ENCODE data around the gene CYP27C1. TPM values are rescaled to one million over a fixed set of nuclear protein-coding genes. Genes with fewer than 3 reads are reported as not detected.
A peak's percentile ranks its signal among the peaks of the same experiment; 100 is the strongest.

CYP27C1 gene
- total RNA-seq, 4 donors from 2014 or later: 0.14 to 0.64 (median 0.20) TPM; not detected in 1

DNA sequence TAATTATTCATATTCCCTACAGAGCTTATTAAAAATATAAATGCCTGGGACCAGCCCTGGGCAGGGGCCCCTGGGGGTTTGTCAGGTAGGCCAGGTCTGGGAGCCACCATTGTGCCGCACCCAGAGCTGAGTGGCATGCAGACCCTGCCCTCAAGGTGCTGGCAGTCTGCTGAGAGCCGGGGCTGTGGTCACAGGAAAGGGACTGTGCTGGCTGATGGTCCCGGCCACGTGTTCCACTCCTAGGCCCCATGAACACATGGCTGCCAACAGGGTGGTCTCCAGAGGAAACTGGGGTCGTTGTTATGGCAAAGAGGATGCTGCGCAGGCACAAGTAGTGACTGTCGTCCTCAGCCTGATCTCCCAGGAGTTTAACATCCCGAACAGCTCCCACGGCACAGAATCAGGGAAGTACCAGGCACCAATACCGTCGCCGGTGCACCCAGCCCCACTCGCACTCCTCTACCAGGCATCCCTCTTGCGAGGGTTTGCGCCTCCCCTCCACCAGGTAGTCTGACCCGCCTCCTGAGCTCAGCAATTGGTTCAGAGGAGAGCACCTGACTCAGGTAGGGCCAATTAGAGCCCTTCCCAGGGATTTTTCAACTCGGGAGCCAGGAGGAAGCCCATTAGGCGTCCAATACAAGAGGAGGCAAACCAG lies 73.9 kb downstream of the CYP27C1 start:
- TF ChIP-seq EP300 (IDR thresholded peaks at IDR 0.05; ENCODE audit: low read depth) (no peak), POLR2A (IDR thresholded peaks at IDR 0.05) (no peak), POLR2AphosphoS5 (IDR thresholded peaks at IDR 0.05) (no peak)
- TF ChIP-seq, protein P1, sequence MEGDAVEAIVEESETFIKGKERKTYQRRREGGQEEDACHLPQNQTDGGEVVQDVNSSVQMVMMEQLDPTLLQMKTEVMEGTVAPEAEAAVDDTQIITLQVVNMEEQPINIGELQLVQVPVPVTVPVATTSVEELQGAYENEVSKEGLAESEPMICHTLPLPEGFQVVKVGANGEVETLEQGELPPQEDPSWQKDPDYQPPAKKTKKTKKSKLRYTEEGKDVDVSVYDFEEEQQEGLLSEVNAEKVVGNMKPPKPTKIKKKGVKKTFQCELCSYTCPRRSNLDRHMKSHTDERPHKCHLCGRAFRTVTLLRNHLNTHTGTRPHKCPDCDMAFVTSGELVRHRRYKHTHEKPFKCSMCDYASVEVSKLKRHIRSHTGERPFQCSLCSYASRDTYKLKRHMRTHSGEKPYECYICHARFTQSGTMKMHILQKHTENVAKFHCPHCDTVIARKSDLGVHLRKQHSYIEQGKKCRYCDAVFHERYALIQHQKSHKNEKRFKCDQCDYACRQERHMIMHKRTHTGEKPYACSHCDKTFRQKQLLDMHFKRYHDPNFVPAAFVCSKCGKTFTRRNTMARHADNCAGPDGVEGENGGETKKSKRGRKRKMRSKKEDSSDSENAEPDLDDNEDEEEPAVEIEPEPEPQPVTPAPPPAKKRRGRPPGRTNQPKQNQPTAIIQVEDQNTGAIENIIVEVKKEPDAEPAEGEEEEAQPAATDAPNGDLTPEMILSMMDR (IDR thresholded peaks at IDR 0.05): no peak
- in situ Hi-C loops (cut with MboI; ENCODE audit: low pct_ligation_motif_present in 1 of 4, low pct_unique_long_range_greater_than_20kb in 1 of 4, low sequenced_read_pairs in 3 of 4): no loop called here
- 94% methylated on average over 16 of the region's 18 CpGs; no CpG with 5 or more reads in 1 of the 2 donors for WGBS, 2 donors (ENCODE audit: low coverage in 1 of 2)

DNA sequence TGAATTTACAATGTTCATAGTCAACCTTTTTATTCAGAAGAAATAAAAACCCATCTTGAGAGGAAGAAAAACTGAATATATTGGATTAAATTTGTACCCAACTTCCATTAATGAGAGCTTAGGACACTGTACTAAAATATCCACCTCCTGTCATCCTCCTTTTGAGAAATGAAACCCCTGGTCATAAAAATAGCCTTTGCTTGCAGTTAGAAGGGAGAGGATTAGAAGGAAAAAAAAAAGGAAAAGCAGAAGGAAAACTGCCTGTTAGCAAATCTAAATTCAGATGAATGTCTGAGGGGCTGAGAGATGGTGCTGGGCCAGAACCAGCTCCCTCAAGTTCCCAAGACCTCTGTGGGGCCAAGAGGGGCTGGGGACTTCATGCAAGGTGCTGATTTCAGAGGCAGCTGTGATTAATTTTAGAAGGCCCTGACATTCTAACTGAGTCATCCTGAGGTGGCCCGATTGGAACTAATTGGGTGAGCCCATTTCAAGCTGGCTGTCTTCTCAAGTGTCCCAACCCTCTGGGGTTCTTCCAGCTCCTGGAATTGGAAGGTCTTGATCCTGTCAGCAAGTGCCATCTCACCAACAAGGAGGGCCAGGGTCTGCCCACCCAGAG lies 74.7 kb downstream of the CYP27C1 start:
- in situ Hi-C loops (cut with MboI; ENCODE audit: low pct_ligation_motif_present in 1 of 4, low pct_unique_long_range_greater_than_20kb in 1 of 4, low sequenced_read_pairs in 3 of 4): no loop called here
- peaks cover 0 to 6% (median 0%) of the 10 kb centered on the region in 4 donors for H3K4me1 ChIP-seq
- no peaks in the 10 kb centered on the region for H3K9me3 ChIP-seq
- TF ChIP-seq POLR2AphosphoS5 (IDR thresholded peaks at IDR 0.05): no peak
- TF ChIP-seq EP300 (IDR thresholded peaks at IDR 0.05; ENCODE audit: low read depth): no peak
- TF ChIP-seq POLR2A (IDR thresholded peaks at IDR 0.05): no peak
- TF ChIP-seq, protein P1 (IDR thresholded peaks at IDR 0.05): no peak
- no peak overlapping the region for H3K4me3 ChIP-seq
- no peaks in the 10 kb centered on the region for H3K27me3 ChIP-seq
- no peak for DNase-seq
- intact Hi-C loops (cut with DNase I; ENCODE audit: low total_unique reads): no loop called here
- no peak overlapping the region for H3K27ac ChIP-seq
- WGBS, 2 donors (ENCODE audit: low coverage in 1 of 2): 67% methylated on average over 1 of the region's 1 CpG; no CpG with 5 or more reads in 1 of the 2 donors
- no peaks in the 10 kb centered on the region for H3K36me3 ChIP-seq

More for the DNA sequence above, 73.9 kb downstream of the CYP27C1 start:
- no peaks in the 10 kb centered on the region for H3K36me3 ChIP-seq
- peaks cover 0 to 6% (median 0%) of the 10 kb centered on the region in 4 donors for H3K4me1 ChIP-seq
- no peak overlapping the region for H3K4me3 ChIP-seq
- peaks cover 0 to 3% of the 10 kb centered on the region in 2 donors for H3K9me3 ChIP-seq
- intact Hi-C loops (cut with DNase I; ENCODE audit: low total_unique reads): no loop called here
- no peak for DNase-seq
- no peak overlapping the region for H3K27ac ChIP-seq
- H3K27me3 ChIP-seq: no peaks in the 10 kb centered on the region

DNA sequence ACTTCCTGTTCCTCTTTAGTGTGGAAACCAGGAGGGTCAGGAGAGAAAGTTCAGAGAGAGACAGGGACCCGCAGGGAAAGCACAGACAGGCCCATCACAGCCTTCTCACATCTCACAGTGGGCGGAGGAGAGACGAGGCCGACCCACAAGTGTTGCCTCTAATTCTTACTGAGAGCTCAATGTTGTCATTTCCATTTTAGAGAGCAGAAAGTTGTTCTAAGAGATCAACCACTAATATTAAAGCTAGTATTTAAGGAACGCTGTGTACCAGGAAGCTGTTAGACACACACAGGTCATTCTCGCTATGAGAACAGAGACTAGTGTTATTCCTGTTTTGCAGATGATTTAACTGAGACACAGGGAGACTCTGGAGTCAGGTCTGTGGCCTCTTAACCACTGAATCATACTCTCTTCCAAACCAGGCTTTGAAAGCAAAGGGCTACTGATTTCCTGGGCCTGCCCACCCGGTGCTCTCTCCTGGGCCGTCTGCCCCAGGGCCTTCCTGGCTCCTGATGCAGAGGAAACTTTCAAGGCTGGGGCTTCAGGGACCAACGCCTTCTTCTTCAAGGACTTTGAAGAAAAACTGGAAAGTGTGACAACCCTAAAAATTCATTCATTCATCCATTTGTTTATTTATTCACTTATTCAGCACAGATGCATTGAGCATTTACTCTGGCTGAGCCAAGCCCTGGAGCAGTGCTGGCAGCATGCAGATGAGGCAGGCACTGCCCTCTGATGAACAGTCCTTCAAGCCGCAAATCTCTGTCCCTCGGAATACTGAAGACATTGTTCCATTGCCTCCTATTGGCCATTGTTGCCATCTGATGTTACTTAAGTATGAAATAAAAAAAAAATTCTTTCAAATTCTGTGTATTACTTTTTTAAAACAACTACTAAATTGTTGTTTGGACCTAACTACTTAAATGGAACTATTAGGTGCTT lies 76.0 kb downstream of the CYP27C1 start:
- H3K9me3 ChIP-seq: no peaks in the 10 kb centered on the region
- intact Hi-C loops (cut with DNase I; ENCODE audit: low total_unique reads): no loop called here
- WGBS, 2 donors (ENCODE audit: low coverage in 1 of 2): 62 to 65% methylated on average over 5 to 11 of the region's 11 CpGs
- H3K27me3 ChIP-seq: no peaks in the 10 kb centered on the region
- no peak for TF ChIP-seq POLR2AphosphoS5 (IDR thresholded peaks at IDR 0.05)
- no peak for TF ChIP-seq EP300 (IDR thresholded peaks at IDR 0.05; ENCODE audit: low read depth)
- H3K36me3 ChIP-seq: no peaks in the 10 kb centered on the region
- H3K27ac ChIP-seq: peak overlapping the region in 2 of 4 donors; percentile 3 to 12
- DNase-seq: no peak
- H3K4me1 ChIP-seq: peaks cover 0 to 6% (median 0%) of the 10 kb centered on the region in 4 donors
- in situ Hi-C loops (cut with MboI; ENCODE audit: low pct_ligation_motif_present in 1 of 4, low pct_unique_long_range_greater_than_20kb in 1 of 4, low sequenced_read_pairs in 3 of 4): no loop called here
- no peak overlapping the region for H3K4me3 ChIP-seq

DNA sequence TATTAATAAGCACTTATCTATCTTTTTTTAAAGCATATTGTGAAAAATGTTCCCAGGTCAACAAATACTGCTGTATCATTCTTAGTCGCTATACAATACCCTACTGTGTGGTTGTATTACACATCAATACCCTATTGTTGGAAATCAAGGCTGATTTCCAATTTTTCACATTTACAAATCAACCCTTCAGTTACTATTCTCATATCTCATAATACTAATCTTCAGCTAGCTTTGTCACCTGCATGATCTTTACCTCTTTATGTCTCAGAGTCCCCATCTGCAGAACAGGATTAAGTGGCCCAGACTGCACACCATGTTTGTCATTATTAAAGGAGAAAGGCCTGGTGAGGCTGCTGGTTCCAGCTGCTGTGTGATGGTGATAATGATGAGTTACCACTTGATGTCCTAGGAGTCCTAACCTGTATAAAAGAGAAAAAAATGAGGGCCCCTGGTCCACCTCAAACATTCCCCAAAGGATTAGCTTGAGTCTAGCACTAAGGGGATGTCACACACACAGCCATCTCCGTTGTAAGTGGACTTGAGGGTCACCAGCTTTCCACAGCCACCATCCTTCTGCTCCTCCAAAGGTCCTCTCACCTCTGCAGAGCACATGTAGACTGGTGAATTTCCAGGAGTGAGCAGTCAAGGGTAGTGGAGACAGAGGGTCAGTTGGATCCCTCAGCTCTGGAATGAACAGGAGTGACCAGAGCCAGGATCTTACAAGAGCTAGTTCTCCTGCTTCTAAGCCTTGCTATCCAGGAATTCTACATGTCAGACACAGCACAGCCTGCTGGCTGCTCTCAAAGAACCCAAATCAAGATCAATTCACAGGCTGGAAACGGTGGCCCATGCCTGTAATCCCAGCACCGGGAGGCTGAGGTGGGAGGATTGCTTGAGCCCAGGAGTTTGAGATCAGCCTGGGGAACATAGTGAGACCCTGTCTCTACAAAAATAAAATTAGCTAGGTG lies 77.2 kb downstream of the CYP27C1 start:
- Histone ChIP-seq H3K9me3 (no peaks in the 10 kb centered on the region), H3K36me3 (no peaks in the 10 kb centered on the region), H3K4me3 (no peak overlapping the region), H3K27me3 (no peaks in the 10 kb centered on the region), H3K4me1 (peaks cover 0 to 6% (median 0%) of the 10 kb centered on the region in 4 donors), H3K27ac (peak overlapping the region in 2 of 4 donors; percentile 3 to 12)
- no peak for DNase-seq
- TF ChIP-seq, protein P1 (IDR thresholded peaks at IDR 0.05): no peak
- intact Hi-C loops (cut with DNase I; ENCODE audit: low total_unique reads): no loop called here
- 86 to 100% methylated on average over 1 to 4 of the region's 4 CpGs for WGBS, 2 donors (ENCODE audit: low coverage in 1 of 2)
- in situ Hi-C loops (cut with MboI; ENCODE audit: low pct_ligation_motif_present in 1 of 4, low pct_unique_long_range_greater_than_20kb in 1 of 4, low sequenced_read_pairs in 3 of 4): no loop called here
